ENCODE results near the gene CENPX. TPM values are rescaled to one million over a fixed set of nuclear protein-coding genes. Genes with fewer than 3 reads are reported as not detected.

CENPX gene
- total RNA-seq, 1 experiment from 2014 or later: 77.9 TPM

DNA sequence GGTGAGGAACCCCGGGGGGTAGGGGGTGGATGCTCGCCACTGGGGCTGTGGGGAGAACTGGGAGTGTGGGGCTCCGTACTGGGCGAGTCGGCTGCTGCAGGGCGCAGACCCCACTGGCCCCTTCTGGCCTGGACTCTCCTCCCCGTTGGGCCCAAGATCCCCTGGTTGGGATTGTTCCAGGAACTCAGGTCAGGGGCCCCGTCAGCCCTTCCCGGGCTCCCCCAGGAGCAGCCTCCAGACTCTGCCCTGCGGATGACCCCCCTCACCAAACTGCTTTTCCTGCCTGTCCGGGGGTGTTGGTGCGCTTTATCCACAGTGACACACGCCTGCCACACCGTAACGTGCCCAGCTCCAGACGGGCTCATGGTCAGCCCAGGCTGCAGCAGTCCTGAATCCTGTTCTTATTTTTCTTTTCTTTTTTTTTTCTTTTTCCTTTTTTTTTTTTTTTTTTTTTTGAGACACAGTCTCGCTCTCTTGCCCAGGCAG is 21.1 kb downstream of the CENPX start:
- no peak for DNase-seq
- H4K20me1 ChIP-seq (ENCODE audit: control insufficient read depth, insufficient read depth, insufficient read length): no peaks in the 10 kb centered on the region
- no peaks in the 10 kb centered on the region for H3K27me3 Mint-ChIP-seq (ENCODE audit: low read depth)
- no peak overlapping the region for H2BK15ac ChIP-seq (ENCODE audit: low read depth, low read length)
- no peak overlapping the region for H2AK5ac ChIP-seq (ENCODE audit: insufficient read length, low read length)
- H3K18ac ChIP-seq (ENCODE audit: insufficient read length, low read depth, low read length): no peak overlapping the region
- H4K91ac ChIP-seq (ENCODE audit: insufficient read length, low read depth, low read length): no peak overlapping the region
- no peaks in the 10 kb centered on the region for H3K9me3 Mint-ChIP-seq
- no peak overlapping the region for H2BK20ac ChIP-seq (ENCODE audit: low read depth, low read length, poor library complexity, severe bottlenecking)
- H4K5ac ChIP-seq (ENCODE audit: insufficient read length, low read depth, low read length): no peak overlapping the region
- no peak overlapping the region; a peak in 1 of 7 replicates for H3K27ac Mint-ChIP-seq
- H3K4me1 ChIP-seq (ENCODE audit: insufficient read depth, low read length): no peaks in the 10 kb centered on the region
- no peaks in the 10 kb centered on the region for H3K23me2 ChIP-seq (ENCODE audit: insufficient read length, low read depth, low read length, poor library complexity, severe bottlenecking)
- H3K56ac ChIP-seq (ENCODE audit: insufficient read length, low read depth, low read length): no peak overlapping the region
- H3K79me2 ChIP-seq (ENCODE audit: insufficient read depth, low read length): no peaks in the 10 kb centered on the region
- H3K9ac ChIP-seq (ENCODE audit: extremely low read depth, insufficient read length, low read length): no peak overlapping the region
- no peak overlapping the region for H4K8ac ChIP-seq (replicated peaks; ENCODE audit: insufficient read length, low read depth, low read length)
- WGBS (ENCODE audit: extremely low coverage, insufficient read length, low lambda C conversion rate): no CpG with 5 or more reads among the region's 17 CpGs
- H3K36me3 Mint-ChIP-seq (ENCODE audit: insufficient read depth in 1 of 3, low read depth in 3 of 3): peaks cover 0 to 8% (median 7%) of the 10 kb centered on the region in 3 experiments; a peak in 6 of 7 replicates
- H3K79me1 ChIP-seq (ENCODE audit: insufficient read depth, low read depth, low read length, poor library complexity, severe bottlenecking): no peaks in the 10 kb centered on the region
- H3K4me3 Mint-ChIP-seq: no peak overlapping the region
- no peaks in the 10 kb centered on the region for H3K4me1 Mint-ChIP-seq
- no peak overlapping the region for H3K27ac ChIP-seq (ENCODE audit: insufficient read length, low read depth, low read length)
- no peak overlapping the region for H3K23ac ChIP-seq (ENCODE audit: insufficient read length, low read depth, low read length)
- H2AFZ ChIP-seq (ENCODE audit: low read length): no peak overlapping the region
- TF ChIP-seq, protein P1, sequence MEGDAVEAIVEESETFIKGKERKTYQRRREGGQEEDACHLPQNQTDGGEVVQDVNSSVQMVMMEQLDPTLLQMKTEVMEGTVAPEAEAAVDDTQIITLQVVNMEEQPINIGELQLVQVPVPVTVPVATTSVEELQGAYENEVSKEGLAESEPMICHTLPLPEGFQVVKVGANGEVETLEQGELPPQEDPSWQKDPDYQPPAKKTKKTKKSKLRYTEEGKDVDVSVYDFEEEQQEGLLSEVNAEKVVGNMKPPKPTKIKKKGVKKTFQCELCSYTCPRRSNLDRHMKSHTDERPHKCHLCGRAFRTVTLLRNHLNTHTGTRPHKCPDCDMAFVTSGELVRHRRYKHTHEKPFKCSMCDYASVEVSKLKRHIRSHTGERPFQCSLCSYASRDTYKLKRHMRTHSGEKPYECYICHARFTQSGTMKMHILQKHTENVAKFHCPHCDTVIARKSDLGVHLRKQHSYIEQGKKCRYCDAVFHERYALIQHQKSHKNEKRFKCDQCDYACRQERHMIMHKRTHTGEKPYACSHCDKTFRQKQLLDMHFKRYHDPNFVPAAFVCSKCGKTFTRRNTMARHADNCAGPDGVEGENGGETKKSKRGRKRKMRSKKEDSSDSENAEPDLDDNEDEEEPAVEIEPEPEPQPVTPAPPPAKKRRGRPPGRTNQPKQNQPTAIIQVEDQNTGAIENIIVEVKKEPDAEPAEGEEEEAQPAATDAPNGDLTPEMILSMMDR (conservative IDR thresholded peaks at IDR 0.05): no peak
- no peak overlapping the region for H2BK12ac ChIP-seq (ENCODE audit: insufficient read length, low read depth, low read length)
- H3K4me2 ChIP-seq (ENCODE audit: insufficient read depth, insufficient read length, low read length): no peak overlapping the region
- H3K27me3 ChIP-seq (ENCODE audit: insufficient read depth, low read length): no peaks in the 10 kb centered on the region
- no peak overlapping the region for H3K14ac ChIP-seq (ENCODE audit: insufficient read depth, low read length)
- no peak overlapping the region for H2BK120ac ChIP-seq (ENCODE audit: low read depth, low read length, poor library complexity, severe bottlenecking)
- no peak overlapping the region for H3T11ph ChIP-seq (ENCODE audit: low read length)
- H3K9me3 ChIP-seq (ENCODE audit: control insufficient read depth, low read depth, low read length): no peaks in the 10 kb centered on the region
- no peak overlapping the region for H3K4ac ChIP-seq (ENCODE audit: low read depth, low read length)
- no peak overlapping the region for H2BK5ac ChIP-seq (ENCODE audit: insufficient read length, low read length)

Measured in H9 (cell line).